Measurements from ENCODE around the gene DENR. TPM values are rescaled to one million over a fixed set of nuclear protein-coding genes. Genes with fewer than 3 reads are reported as not detected.

The DENR gene
- total RNA-seq, 1 experiment from 2014 or later = 83.2 TPM

- intact Hi-C loops (cut with micrococcal nuclease; ENCODE audit: unreplicated experiment) = loop anchor here (1.0 kb wide), 1 partner anchor 25 kb away; no protein-coding TSS in a partner anchor
- Mint-ChIP-seq H3K27me3 (ENCODE audit: insufficient read depth, unreplicated experiment) (no peaks in the 10 kb centered on the region), H3K4me3 (ENCODE audit: unreplicated experiment) (peak overlapping the region; percentile 62), H3K9me3 (ENCODE audit: unreplicated experiment) (no peaks in the 10 kb centered on the region), H3K4me1 (ENCODE audit: low read depth, unreplicated experiment) (peaks cover 10% of the 10 kb centered on the region), H3K27ac (ENCODE audit: unreplicated experiment) (peak overlapping the region; percentile 95), H3K36me3 (ENCODE audit: insufficient read depth, unreplicated experiment) (no peaks in the 10 kb centered on the region)
- H3K4me3 ChIP-seq (ENCODE audit: low read depth, low read length) = no peak overlapping the region
- ChIA-PET CTCF (interaction anchor here (1.1 kb wide), 1 partner anchor 88 kb away, joined by 6 read pairs; no protein-coding TSS in a partner anchor), POLR2A (interaction anchor here (0.6 kb wide), 1 partner anchor 28 kb away, joined by 3 read pairs; no protein-coding TSS in a partner anchor)
- no peaks in the 10 kb centered on the region for H3K9me3 ChIP-seq
- TF ChIP-seq CTCF (IDR thresholded peaks at IDR 0.05; ENCODE audit: insufficient read depth in 1 of 2, low read depth in 1 of 2, low read length in 1 of 2, severe bottlenecking in 1 of 2, unreplicated experiment in 1 of 2) = no peak
- BruUV-seq (replicated peaks) = no TSS peak
- H3K4me1 ChIP-seq = peaks cover 66% of the 10 kb centered on the region
- peak; percentile 72 to 74 for DNase-seq
- H3K27me3 ChIP-seq (replicated peaks; ENCODE audit: control insufficient read depth, insufficient read depth, low read length) = no peaks in the 10 kb centered on the region
- no peaks in the 10 kb centered on the region for H3K36me3 ChIP-seq (ENCODE audit: control insufficient read depth, insufficient read depth, low read length)
Observed at GRCh38 chr12:122726080-122726558, 26.5 kb upstream of the DENR start.

GRCh38 chr12:122729583-122730214, 22.9 kb upstream of the DENR start:
- Mint-ChIP-seq H3K27ac (ENCODE audit: unreplicated experiment) (peak overlapping the region; percentile 81), H3K36me3 (ENCODE audit: insufficient read depth, unreplicated experiment) (no peaks in the 10 kb centered on the region), H3K4me1 (ENCODE audit: low read depth, unreplicated experiment) (peaks cover 10% of the 10 kb centered on the region), H3K9me3 (ENCODE audit: unreplicated experiment) (no peaks in the 10 kb centered on the region), H3K4me3 (ENCODE audit: unreplicated experiment) (peak overlapping the region; percentile 90), H3K27me3 (ENCODE audit: insufficient read depth, unreplicated experiment) (no peaks in the 10 kb centered on the region)
- Histone ChIP-seq H3K4me3 (ENCODE audit: low read depth, low read length) (peak overlapping the region; percentile 47), H3K9me3 (no peaks in the 10 kb centered on the region), H3K27me3 (replicated peaks; ENCODE audit: control insufficient read depth, insufficient read depth, low read length) (no peaks in the 10 kb centered on the region), H3K4me1 (peaks cover 50% of the 10 kb centered on the region), H3K36me3 (ENCODE audit: control insufficient read depth, insufficient read depth, low read length) (no peaks in the 10 kb centered on the region)
- CTCF ChIA-PET = interaction anchor here (1.1 kb wide), 1 partner anchor 92 kb away, joined by 7 read pairs; no protein-coding TSS in a partner anchor
- POLR2A ChIA-PET = no interaction called here
- DNase-seq = no peak
- no TSS peak for BruUV-seq (replicated peaks)
- intact Hi-C loops (cut with micrococcal nuclease; ENCODE audit: unreplicated experiment) = loop anchor here (2.0 kb wide), 1 partner anchor 51 kb away; no protein-coding TSS in a partner anchor
- no peak for TF ChIP-seq CTCF (IDR thresholded peaks at IDR 0.05; ENCODE audit: insufficient read depth in 1 of 2, low read depth in 1 of 2, low read length in 1 of 2, severe bottlenecking in 1 of 2, unreplicated experiment in 1 of 2)

GRCh38 chr12:122730215-122731014, 22.2 kb upstream of the DENR start, which contains the start of gene HCAR1:
Gene HCAR1, minus strand, starts transcription at chr12:122730844. Its CDS starts 505 bp downstream, at chr12:122730339.
- no peak for TF ChIP-seq CTCF (IDR thresholded peaks at IDR 0.05; ENCODE audit: insufficient read depth in 1 of 2, low read depth in 1 of 2, low read length in 1 of 2, severe bottlenecking in 1 of 2, unreplicated experiment in 1 of 2)
- no peaks in the 10 kb centered on the region for H3K9me3 Mint-ChIP-seq (ENCODE audit: unreplicated experiment)
- POLR2A ChIA-PET = no interaction called here
- peak within 1 kb of the TSS; percentile 81 for H3K27ac Mint-ChIP-seq (ENCODE audit: unreplicated experiment)
- CTCF ChIA-PET = interaction anchor here (0.6 to 1.1 kb wide), 3 partner anchors 80 to 553 kb away, joined by 4 to 9 read pairs (median 7); no protein-coding TSS in a partner anchor
- Histone ChIP-seq H3K27me3 (replicated peaks; ENCODE audit: control insufficient read depth, insufficient read depth, low read length) (no peaks in the 10 kb centered on the region), H3K4me3 (ENCODE audit: low read depth, low read length) (peak within 1 kb of the TSS; percentile 47), H3K36me3 (ENCODE audit: control insufficient read depth, insufficient read depth, low read length) (no peaks in the 10 kb centered on the region), H3K4me1 (peaks cover 43% of the 10 kb centered on the region), H3K9me3 (no peaks in the 10 kb centered on the region)
- H3K36me3 Mint-ChIP-seq (ENCODE audit: insufficient read depth, unreplicated experiment) = no peaks in the 10 kb centered on the region
- H3K4me3 Mint-ChIP-seq (ENCODE audit: unreplicated experiment) = peak within 1 kb of the TSS; percentile 90
- BruUV-seq (replicated peaks) = TSS peak; percentile 26
- peaks cover 10% of the 10 kb centered on the region for H3K4me1 Mint-ChIP-seq (ENCODE audit: low read depth, unreplicated experiment)
- no peaks in the 10 kb centered on the region for H3K27me3 Mint-ChIP-seq (ENCODE audit: insufficient read depth, unreplicated experiment)
- intact Hi-C loops (cut with micrococcal nuclease; ENCODE audit: unreplicated experiment) = loop anchor here (2.0 kb wide), 1 partner anchor 52 kb away; no protein-coding TSS in a partner anchor
- DNase-seq = peak; percentile 50 to 51
